ENCODE results near the gene DUSP22. TPM values are rescaled to one million over a fixed set of nuclear protein-coding genes. Genes with fewer than 3 reads are reported as not detected.
"Not testable (repeated sequence)": the region's sequence is repeated elsewhere in the genome, so short reads cannot be mapped to it uniquely, and the experiment has no call there.

Gene DUSP22
- polyA plus RNA-seq, 1 donor, result 25.1 TPM

DNA sequence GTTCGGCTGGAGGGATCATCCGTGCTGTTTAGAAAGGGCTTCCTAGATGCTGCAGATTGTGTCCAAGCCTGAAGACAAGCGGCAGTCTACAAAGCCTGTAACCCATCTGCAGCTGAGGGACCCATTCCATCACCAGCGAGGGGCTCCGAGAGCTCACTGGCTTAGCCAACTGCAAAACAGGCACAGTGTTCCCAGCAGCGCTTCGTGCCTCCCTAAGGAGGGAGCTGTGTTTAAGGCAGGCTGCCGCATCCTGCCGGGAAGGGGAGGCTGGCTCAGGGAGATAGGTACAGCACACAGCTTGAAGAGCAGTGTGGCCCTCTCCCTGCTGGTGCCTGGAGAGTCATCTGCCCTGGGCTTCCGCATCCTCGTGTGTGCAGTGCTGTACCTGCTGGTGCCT, 32.4 kb downstream of the DUSP22 start:
- H3K36me3 ChIP-seq (ENCODE audit: control insufficient read depth, insufficient read depth, low read length), result peaks cover 9% of the 10 kb centered on the region
- DNase-seq, result no peak

DNA sequence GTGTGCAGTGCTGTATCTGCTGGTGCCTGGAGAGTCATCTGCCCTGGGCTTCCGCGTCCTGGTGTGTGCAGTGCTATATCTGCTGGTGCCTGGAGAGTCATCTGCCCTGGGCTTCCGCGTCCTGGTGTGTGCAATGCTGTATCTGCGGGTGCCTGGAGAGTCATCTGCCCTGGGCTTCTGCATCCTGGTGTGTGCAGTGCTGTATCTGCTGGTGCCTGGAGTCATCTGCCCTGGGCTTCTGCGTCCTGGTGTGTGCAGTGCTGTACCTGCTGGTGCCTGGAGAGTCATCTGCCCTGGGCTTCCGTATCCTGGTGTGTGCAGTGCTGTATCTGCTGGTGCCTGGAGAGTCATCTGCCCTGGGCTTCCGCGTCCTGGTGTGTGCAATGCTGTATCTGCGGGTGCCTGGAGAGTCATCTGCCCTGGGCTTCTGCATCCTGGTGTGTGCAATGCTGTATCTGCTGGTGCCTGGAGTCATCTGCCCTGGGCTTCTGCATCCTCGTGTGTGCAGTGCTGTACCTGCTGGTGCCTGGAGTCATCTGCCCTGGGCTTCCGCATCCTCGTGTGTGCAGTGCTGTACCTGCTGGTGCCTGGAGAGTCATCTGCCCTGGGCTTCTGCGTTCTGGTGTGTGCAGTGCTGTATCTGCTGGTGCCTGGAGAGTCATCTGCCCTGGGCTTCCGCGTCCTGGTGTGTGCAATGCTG, 33.0 kb downstream of the DUSP22 start:
- WGBS (ENCODE audit: insufficient coverage, low lambda C conversion rate), result no CpG with 5 or more reads among the region's 16 CpGs
- not testable (repeated sequence) for H3K27me3 ChIP-seq (ENCODE audit: control insufficient read depth, insufficient read depth, low read length); H3K27ac ChIP-seq (ENCODE audit: low read length); H3K9me3 ChIP-seq (ENCODE audit: control insufficient read depth, low read depth, low read length); H3K4me1 ChIP-seq (ENCODE audit: control insufficient read depth, insufficient read depth, low read length); H3K36me3 ChIP-seq (ENCODE audit: control insufficient read depth, insufficient read depth, low read length); DNase-seq; H3K4me3 ChIP-seq (ENCODE audit: low read length)

More for the DNA sequence above, 32.4 kb downstream of the DUSP22 start:
- no peak overlapping the region for H3K27ac ChIP-seq (ENCODE audit: low read length)
- no peaks in the 10 kb centered on the region for H3K27me3 ChIP-seq (ENCODE audit: control insufficient read depth, insufficient read depth, low read length)
- WGBS (ENCODE audit: insufficient coverage, low lambda C conversion rate), result 80% methylated on average over 1 of the region's 11 CpGs
- H3K9me3 ChIP-seq (ENCODE audit: control insufficient read depth, low read depth, low read length), result no peaks in the 10 kb centered on the region
- H3K4me1 ChIP-seq (ENCODE audit: control insufficient read depth, insufficient read depth, low read length), result peaks cover 3% of the 10 kb centered on the region
- no peak overlapping the region for H3K4me3 ChIP-seq (ENCODE audit: low read length)

DNA sequence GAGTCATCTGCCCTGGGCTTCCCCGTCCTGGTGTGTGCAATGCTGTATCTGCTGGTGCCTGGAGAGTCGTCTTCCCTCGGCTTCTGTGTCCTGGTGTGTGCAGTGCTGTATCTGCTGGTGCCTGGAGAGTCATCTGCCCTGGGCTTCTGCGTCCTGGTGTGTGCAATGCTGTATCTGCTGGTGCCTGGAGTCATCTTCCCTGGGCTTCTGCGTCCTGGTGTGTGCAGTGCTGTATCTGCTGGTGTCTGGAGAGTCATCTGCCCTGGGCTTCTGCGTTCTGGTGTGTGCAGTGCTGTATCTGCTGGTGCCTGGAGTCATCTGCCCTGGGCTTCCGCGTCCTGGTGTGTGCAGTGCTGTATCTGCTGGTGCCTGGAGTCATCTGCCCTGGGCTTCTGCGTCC, 33.8 kb downstream of the DUSP22 start:
- H3K4me3 ChIP-seq (ENCODE audit: low read length); H3K27me3 ChIP-seq (ENCODE audit: control insufficient read depth, insufficient read depth, low read length); H3K9me3 ChIP-seq (ENCODE audit: control insufficient read depth, low read depth, low read length); DNase-seq; H3K4me1 ChIP-seq (ENCODE audit: control insufficient read depth, insufficient read depth, low read length); H3K36me3 ChIP-seq (ENCODE audit: control insufficient read depth, insufficient read depth, low read length); H3K27ac ChIP-seq (ENCODE audit: low read length): not testable (repeated sequence)
- WGBS (ENCODE audit: insufficient coverage, low lambda C conversion rate), result no CpG with 5 or more reads among the region's 9 CpGs

DNA sequence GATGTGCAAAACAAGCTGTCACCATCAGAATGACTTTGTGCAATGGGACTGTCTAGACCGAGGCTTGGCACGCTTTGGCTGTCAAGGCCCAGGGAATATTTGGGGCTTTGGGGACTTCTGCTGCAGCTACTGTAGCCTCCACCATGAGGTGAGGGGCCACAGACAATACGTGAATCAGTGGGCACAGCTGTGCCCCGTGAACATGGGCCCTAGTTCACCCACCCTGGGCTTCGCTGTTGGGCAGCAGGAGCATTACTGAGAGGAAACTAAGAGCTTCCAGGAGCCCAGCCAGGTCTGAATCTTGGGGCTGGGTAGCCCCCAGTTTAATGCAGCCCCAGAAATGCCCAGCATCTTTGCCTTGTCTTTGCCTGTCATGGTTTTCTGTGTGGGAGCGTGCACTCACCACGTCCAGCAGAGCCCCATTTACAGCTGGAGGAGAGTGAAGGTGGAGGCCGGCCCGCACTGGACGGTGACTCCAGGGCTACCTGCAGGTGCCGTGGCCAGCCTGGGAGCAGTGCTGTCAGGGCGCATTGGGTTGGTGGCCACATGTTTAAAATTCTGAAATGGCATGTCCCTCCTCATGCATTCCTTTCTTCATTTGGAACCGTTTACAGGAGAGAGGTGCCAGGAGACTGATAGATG, 34.7 kb downstream of the DUSP22 start:
- DNase-seq, result no peak
- H3K27ac ChIP-seq (ENCODE audit: low read length), result no peak overlapping the region
- peaks cover 6% of the 10 kb centered on the region for H3K4me1 ChIP-seq (ENCODE audit: control insufficient read depth, insufficient read depth, low read length)
- no peaks in the 10 kb centered on the region for H3K27me3 ChIP-seq (ENCODE audit: control insufficient read depth, insufficient read depth, low read length)
- peaks cover 7% of the 10 kb centered on the region for H3K36me3 ChIP-seq (ENCODE audit: control insufficient read depth, insufficient read depth, low read length)
- H3K4me3 ChIP-seq (ENCODE audit: low read length), result no peak overlapping the region
- H3K9me3 ChIP-seq (ENCODE audit: control insufficient read depth, low read depth, low read length), result no peaks in the 10 kb centered on the region
- WGBS (ENCODE audit: insufficient coverage, low lambda C conversion rate), result no CpG with 5 or more reads among the region's 13 CpGs

DNA sequence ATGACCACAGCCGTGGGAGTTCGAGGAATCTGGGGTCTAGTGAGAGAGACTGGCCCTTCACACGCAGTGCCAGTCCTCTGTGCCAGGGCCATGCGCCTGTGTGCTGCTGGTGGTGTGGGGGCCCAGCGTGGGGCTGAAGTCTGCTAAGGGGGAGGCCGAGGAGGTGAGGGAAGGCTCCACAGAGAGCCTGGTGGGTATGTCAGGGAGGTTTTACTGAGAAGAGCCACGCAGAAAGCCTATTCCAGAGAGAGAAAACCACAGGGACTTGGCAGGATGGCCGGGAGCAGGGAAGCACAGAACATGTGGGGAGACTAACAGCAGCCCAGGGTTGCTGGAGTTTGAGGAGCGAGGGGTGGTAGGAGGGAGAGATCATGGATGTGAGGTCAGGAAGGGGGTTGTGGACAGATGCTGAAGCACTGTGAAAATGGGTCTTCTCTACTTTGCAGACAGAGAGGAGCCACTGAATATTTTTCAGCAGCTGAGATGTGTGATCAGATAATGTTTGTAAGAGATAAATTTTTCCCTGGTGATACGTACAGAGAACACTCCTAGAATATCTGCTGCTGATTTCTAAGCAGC, 35.3 kb downstream of the DUSP22 start:
- peaks cover 7% of the 10 kb centered on the region for H3K36me3 ChIP-seq (ENCODE audit: control insufficient read depth, insufficient read depth, low read length)
- H3K27ac ChIP-seq (ENCODE audit: low read length), result no peak overlapping the region
- 79% methylated on average over 4 of the region's 10 CpGs for WGBS (ENCODE audit: insufficient coverage, low lambda C conversion rate)
- no peak overlapping the region for H3K4me3 ChIP-seq (ENCODE audit: low read length)
- no peak for DNase-seq
- H3K9me3 ChIP-seq (ENCODE audit: control insufficient read depth, low read depth, low read length), result no peaks in the 10 kb centered on the region
- no peaks in the 10 kb centered on the region for H3K27me3 ChIP-seq (ENCODE audit: control insufficient read depth, insufficient read depth, low read length)
- peaks cover 6% of the 10 kb centered on the region for H3K4me1 ChIP-seq (ENCODE audit: control insufficient read depth, insufficient read depth, low read length)

DNA sequence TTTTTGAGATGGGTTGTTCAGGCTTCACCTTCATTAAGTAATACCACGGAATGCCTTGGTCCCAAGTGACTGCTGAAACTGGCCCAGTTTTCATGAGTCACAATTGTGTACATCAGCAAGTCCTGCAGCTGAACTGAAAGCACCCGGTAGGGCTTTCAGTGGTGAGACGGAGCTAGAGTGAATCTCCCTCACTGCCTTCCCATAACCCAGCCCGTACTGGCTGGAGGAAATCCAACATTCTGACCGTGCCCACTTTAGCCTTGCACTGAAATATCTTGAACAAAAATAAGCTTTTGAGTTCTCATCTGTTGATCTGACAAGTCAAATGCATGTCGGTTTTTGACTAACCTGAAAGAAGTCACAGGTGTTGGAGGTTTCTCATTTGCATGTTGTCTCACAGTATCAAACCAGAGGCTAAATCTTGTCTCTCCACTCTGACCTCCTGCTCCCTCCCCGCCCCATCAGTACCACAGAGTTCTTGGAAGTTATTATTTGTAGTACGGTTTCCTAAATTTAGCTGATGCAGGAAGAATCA, 35.9 kb downstream of the DUSP22 start:
- H3K36me3 ChIP-seq (ENCODE audit: control insufficient read depth, insufficient read depth, low read length), result peaks cover 7% of the 10 kb centered on the region
- H3K9me3 ChIP-seq (ENCODE audit: control insufficient read depth, low read depth, low read length), result no peaks in the 10 kb centered on the region
- no peak for DNase-seq
- no peak overlapping the region for H3K4me3 ChIP-seq (ENCODE audit: low read length)
- WGBS (ENCODE audit: insufficient coverage, low lambda C conversion rate), result 82% methylated on average over 2 of the region's 8 CpGs
- no peaks in the 10 kb centered on the region for H3K27me3 ChIP-seq (ENCODE audit: control insufficient read depth, insufficient read depth, low read length)
- H3K27ac ChIP-seq (ENCODE audit: low read length), result no peak overlapping the region
- H3K4me1 ChIP-seq (ENCODE audit: control insufficient read depth, insufficient read depth, low read length), result peaks cover 6% of the 10 kb centered on the region

DNA sequence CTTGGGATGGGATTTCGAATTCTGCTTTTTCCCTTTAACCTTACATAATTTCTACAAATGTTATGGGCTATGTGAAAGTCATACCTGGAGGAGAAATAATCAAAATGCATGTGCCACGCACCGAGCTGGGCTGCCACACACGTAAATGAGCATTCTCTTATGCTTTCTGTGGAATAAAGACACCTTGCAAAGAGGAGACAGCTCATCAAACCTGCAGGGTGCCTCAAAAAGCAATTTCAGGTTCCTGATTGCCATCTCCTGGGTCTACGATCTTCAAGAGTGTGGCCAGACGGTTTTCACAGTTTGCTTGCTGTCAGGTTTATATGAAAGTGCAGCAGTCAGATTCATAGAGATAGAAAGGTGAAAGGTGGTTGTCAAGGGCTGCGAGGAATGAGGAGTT, 36.6 kb downstream of the DUSP22 start:
- DNase-seq, result no peak
- no peak overlapping the region for H3K27ac ChIP-seq (ENCODE audit: low read length)
- peaks cover 7% of the 10 kb centered on the region for H3K36me3 ChIP-seq (ENCODE audit: control insufficient read depth, insufficient read depth, low read length)
- peaks cover 3% of the 10 kb centered on the region for H3K4me1 ChIP-seq (ENCODE audit: control insufficient read depth, insufficient read depth, low read length)
- 60% methylated on average over 4 of the region's 7 CpGs for WGBS (ENCODE audit: insufficient coverage, low lambda C conversion rate)
- no peaks in the 10 kb centered on the region for H3K27me3 ChIP-seq (ENCODE audit: control insufficient read depth, insufficient read depth, low read length)
- no peak overlapping the region for H3K4me3 ChIP-seq (ENCODE audit: low read length)
- H3K9me3 ChIP-seq (ENCODE audit: control insufficient read depth, low read depth, low read length), result no peaks in the 10 kb centered on the region

DNA sequence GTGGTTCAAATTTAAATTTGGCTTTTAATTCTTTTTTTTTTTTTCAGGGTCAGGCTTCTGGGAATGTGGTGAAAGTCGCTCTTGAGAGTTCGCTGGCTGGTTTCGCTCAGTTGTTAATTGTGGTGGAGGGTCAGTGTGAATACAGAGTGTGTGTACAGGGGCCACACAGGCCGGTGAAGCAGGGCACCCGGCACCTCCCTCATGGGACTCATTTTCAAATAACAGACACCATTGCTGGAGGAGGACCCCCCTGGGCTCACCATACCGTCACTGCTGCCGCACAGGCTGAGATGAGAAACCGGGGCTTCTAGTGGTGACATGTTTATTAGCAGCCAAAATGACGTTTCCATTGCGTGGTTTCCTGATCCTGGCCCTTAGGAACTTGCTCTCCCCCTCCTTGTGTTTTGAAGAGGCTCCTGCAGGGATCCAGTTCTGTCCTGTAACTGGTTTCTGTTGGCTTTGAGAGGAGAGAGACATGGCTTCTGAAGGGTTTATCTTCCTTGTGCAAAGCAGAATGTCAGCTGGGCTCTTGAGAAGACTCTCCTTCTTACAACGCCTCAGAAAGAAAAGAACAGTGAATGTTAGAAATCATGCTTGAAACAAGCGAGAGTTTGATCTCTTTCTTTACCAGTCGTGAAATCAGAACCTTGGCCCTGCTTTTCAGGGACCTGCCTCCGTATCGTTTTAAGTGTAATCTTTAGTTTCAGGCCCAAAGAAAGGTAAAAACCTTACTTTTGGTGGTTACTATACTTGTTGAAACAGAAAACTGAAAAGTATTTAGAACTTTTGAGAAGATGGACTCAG, 37.8 kb downstream of the DUSP22 start:
- no peak overlapping the region for H3K27ac ChIP-seq (ENCODE audit: low read length)
- H3K4me3 ChIP-seq (ENCODE audit: low read length), result no peak overlapping the region
- DNase-seq, result peak in 1 of 2 donors; percentile 30
- H3K9me3 ChIP-seq (ENCODE audit: control insufficient read depth, low read depth, low read length), result no peaks in the 10 kb centered on the region
- H3K27me3 ChIP-seq (ENCODE audit: control insufficient read depth, insufficient read depth, low read length), result no peaks in the 10 kb centered on the region
- peaks cover 7% of the 10 kb centered on the region for H3K36me3 ChIP-seq (ENCODE audit: control insufficient read depth, insufficient read depth, low read length)
- H3K4me1 ChIP-seq (ENCODE audit: control insufficient read depth, insufficient read depth, low read length), result peaks cover 3% of the 10 kb centered on the region
- WGBS (ENCODE audit: insufficient coverage, low lambda C conversion rate), result 85% methylated on average over 5 of the region's 15 CpGs

DNA sequence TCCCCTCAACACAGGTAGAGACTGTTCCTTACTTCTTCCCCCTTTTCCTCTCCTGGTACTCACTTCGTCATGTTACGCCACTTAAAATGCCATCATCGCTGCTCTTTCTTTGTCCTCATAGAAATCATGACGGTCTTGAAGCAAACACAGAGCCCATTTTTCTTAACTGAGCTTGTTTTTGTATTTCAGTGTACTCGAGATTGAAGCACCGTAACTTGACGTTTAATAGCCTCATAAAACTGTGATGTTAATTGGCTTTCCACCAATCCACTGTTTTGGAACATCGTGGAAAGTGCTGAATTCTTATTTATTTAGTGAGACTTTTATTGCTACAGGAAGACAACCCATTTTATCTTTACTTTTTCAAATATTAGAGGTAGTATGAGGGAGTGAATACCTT, 38.7 kb downstream of the DUSP22 start:
- 50% methylated on average over 8 of the region's 8 CpGs for WGBS (ENCODE audit: insufficient coverage, low lambda C conversion rate)
- H3K27ac ChIP-seq (ENCODE audit: low read length), result no peak overlapping the region

More for the DNA sequence above, 38.7 kb downstream of the DUSP22 start:
- Histone ChIP-seq H3K4me1 (ENCODE audit: control insufficient read depth, insufficient read depth, low read length) (peaks cover 3% of the 10 kb centered on the region), H3K36me3 (ENCODE audit: control insufficient read depth, insufficient read depth, low read length) (peaks cover 7% of the 10 kb centered on the region), H3K27me3 (ENCODE audit: control insufficient read depth, insufficient read depth, low read length) (no peaks in the 10 kb centered on the region), H3K4me3 (ENCODE audit: low read length) (no peak overlapping the region), H3K9me3 (ENCODE audit: control insufficient read depth, low read depth, low read length) (no peaks in the 10 kb centered on the region)
- DNase-seq, result peak in 1 of 2 donors; percentile 52
